CD4-positive, alpha-beta T cell treated with Interleukin-12 subunit alpha and Interleukin-12 subunit beta, for 1 hour (primary cell): Measurements from ENCODE around the gene ASPG.

Experiments
- DNase-seq: peaks from one replicate; pipeline ENCODE4 v3.0.0-alpha.2; 2020

Gene ASPG

GRCh38 chr14:104138718-104139459 lies 53.4 kb downstream of the ASPG start:
- no peak for DNase-seq

GRCh38 chr14:104139460-104140212 lies 54.1 kb downstream of the ASPG start:
- no peak for DNase-seq

GRCh38 chr14:104140213-104140462 lies 54.6 kb downstream of the ASPG start:
- DNase-seq, result no peak

- DNase-seq, result no peak
Observed at GRCh38 chr14:104140463-104141331, 55.2 kb downstream of the ASPG start.

- DNase-seq, result no peak
Observed at GRCh38 chr14:104141621-104142091, 56.2 kb downstream of the ASPG start.

GRCh38 chr14:104142136-104142945 lies 56.8 kb downstream of the ASPG start:
- DNase-seq, result no peak

GRCh38 chr14:104142946-104143470 lies 57.5 kb downstream of the ASPG start:
- DNase-seq, result no peak

- no peak for DNase-seq
Observed at GRCh38 chr14:104143521-104144452, 58.3 kb downstream of the ASPG start.

- DNase-seq, result no peak
Observed at GRCh38 chr14:104144453-104144790, 58.9 kb downstream of the ASPG start.

GRCh38 chr14:104144911-104145825 lies 59.7 kb downstream of the ASPG start:
- DNase-seq, result no peak

- no peak for DNase-seq
Observed at GRCh38 chr14:104145826-104146601, 60.5 kb downstream of the ASPG start.

- no peak for DNase-seq
Observed at GRCh38 chr14:104146651-104147345, 61.3 kb downstream of the ASPG start.

GRCh38 chr14:104147346-104148125 lies 62.0 kb downstream of the ASPG start:
- DNase-seq, result no peak

- DNase-seq, result no peak
Observed at GRCh38 chr14:104148433-104149277, 63.2 kb downstream of the ASPG start.

GRCh38 chr14:104149278-104149595 lies 63.7 kb downstream of the ASPG start:
- DNase-seq, result no peak

GRCh38 chr14:104149617-104150135 lies 64.2 kb downstream of the ASPG start:
- DNase-seq, result no peak
